MM.1S (cell line): ENCODE data around the gene PCNX3.

ENCODE experiments used
- DNase-seq: peaks from one replicate; pipeline ENCODE4 v3.0.0-alpha.2; 2015
- H2AFZ ChIP-seq: fragments of 300-600 bp; sonication (generic); 2 replicates; pipeline ENCODE4 v1.6.0; 2016; ENCODE audit warnings: antibody characterized with exemption, low read length
- H3F3A ChIP-seq: fragments of 300-600 bp; sonication (generic); 2 replicates; pipeline ENCODE4 v1.6.1; 2016; ENCODE audit warnings: mild to moderate bottlenecking, antibody characterized with exemption, low read length, moderate library complexity, mixed read lengths; ENCODE audit not compliant: insufficient read depth
- H3K27ac ChIP-seq: fragments of 300-600 bp; sonication (generic); 2 replicates; pipeline ENCODE4 v1.5.1; 2016; ENCODE audit warnings: mild to moderate bottlenecking, low read length
- H3K27me3 ChIP-seq: fragments of 300-600 bp; sonication (generic); replicated peaks from 2 replicates; pipeline ENCODE4 v1.6.0; 2016; ENCODE audit warnings: low read length; ENCODE audit not compliant: insufficient read depth
- H3K36me3 ChIP-seq: fragments of 300-600 bp; sonication (generic); replicated peaks from 2 replicates; pipeline ENCODE4 v1.6.1; 2016; ENCODE audit warnings: mild to moderate bottlenecking, low read length, mixed read lengths; ENCODE audit not compliant: insufficient read depth
- H3K4me1 ChIP-seq: fragments of 300-600 bp; sonication (generic); 2 replicates; pipeline ENCODE4 v1.6.1; 2016; ENCODE audit warnings: low read length, mixed read lengths
- H3K4me2 ChIP-seq: fragments of 300-600 bp; sonication (generic); 2 replicates; pipeline ENCODE4 v1.6.0; 2016; ENCODE audit warnings: low read depth, low read length
- H3K4me3 ChIP-seq: fragments of 300-600 bp; sonication (generic); 2 replicates; pipeline ENCODE4 v1.5.1; 2016; ENCODE audit warnings: low read length, mixed read lengths
- H3K79me2 ChIP-seq: fragments of 300-600 bp; sonication (generic); 2 replicates; pipeline ENCODE4 v1.6.1; 2016; ENCODE audit warnings: mixed run types, low read length, mixed read lengths
- H3K9ac ChIP-seq: fragments of 300-600 bp; sonication (generic); 2 replicates; pipeline ENCODE4 v1.6.1; 2016; ENCODE audit warnings: low read length, mixed read lengths
- H3K9me2 ChIP-seq: fragments of 300-600 bp; sonication (generic); replicated peaks from 2 replicates; pipeline ENCODE4 v1.6.1; 2016; ENCODE audit warnings: mild to moderate bottlenecking, low read length, mixed read lengths; ENCODE audit not compliant: insufficient read depth
- H3K9me3 ChIP-seq: fragments of 300-600 bp; sonication (generic); replicated peaks from 2 replicates; pipeline ENCODE4 v1.6.1; 2016; ENCODE audit warnings: mild to moderate bottlenecking, low read length, mixed read lengths; ENCODE audit not compliant: insufficient read depth
- H4K20me1 ChIP-seq: fragments of 300-600 bp; sonication (generic); 2 replicates; pipeline ENCODE4 v1.6.1; 2016; ENCODE audit warnings: mild to moderate bottlenecking, low read length, moderate library complexity, mixed read lengths; ENCODE audit not compliant: insufficient read depth
- EZH2 ChIP-seq: fragments of 300-600 bp; sonication (generic); optimal IDR thresholded peaks from 2 replicates; pipeline ENCODE3; 2017; ENCODE audit warnings: low read depth, mild to moderate bottlenecking, antibody characterized with exemption, low read length, mixed read lengths
- EZH2phosphoT487 ChIP-seq: fragments of 300-600 bp; sonication (generic); IDR thresholded peaks from 2 replicates; pipeline ENCODE4 v1.6.1; 2018; ENCODE audit warnings: antibody characterized with exemption, low read length
- TF ChIP-seq, protein P1 (sequence below): fragments of 300-600 bp; sonication (generic); IDR thresholded peaks from 2 replicates; pipeline ENCODE4 v1.5.1; 2016; ENCODE audit warnings: antibody characterized with exemption, low read length, mixed read lengths

The PCNX3 gene

DNA sequence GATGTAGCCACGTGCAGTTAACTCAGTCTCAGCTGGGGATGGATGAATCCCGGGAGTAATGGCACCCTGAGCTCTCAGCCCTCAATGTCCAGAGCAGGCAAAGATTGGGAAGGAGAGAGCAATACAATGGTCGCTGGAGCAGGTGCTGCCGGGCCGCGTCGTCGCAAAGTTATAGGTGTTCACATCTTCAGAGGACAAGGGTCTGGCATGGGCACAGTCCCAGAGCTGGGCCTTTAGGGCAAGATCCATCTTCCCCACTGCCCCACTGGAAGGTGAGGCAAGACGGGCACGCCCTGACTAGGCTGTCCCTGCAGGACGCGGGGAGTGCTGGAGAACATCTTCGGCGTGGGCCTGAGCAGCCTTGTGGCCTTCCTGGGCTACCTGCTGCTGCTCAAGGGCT, 7.6 kb downstream of the PCNX3 start:
- no peaks in the 10 kb centered on the region; the same call in 1 of the 2 replicates for H4K20me1 ChIP-seq
- H3K4me1 ChIP-seq, result no peaks in the 10 kb centered on the region
- DNase-seq, result no peak
- no peak overlapping the region for H3K4me3 ChIP-seq
- no peaks in the 10 kb centered on the region for H3K9me2 ChIP-seq
- TF ChIP-seq EZH2phosphoT487, result no peak
- TF ChIP-seq EZH2, result no peak
- TF ChIP-seq, protein P1, sequence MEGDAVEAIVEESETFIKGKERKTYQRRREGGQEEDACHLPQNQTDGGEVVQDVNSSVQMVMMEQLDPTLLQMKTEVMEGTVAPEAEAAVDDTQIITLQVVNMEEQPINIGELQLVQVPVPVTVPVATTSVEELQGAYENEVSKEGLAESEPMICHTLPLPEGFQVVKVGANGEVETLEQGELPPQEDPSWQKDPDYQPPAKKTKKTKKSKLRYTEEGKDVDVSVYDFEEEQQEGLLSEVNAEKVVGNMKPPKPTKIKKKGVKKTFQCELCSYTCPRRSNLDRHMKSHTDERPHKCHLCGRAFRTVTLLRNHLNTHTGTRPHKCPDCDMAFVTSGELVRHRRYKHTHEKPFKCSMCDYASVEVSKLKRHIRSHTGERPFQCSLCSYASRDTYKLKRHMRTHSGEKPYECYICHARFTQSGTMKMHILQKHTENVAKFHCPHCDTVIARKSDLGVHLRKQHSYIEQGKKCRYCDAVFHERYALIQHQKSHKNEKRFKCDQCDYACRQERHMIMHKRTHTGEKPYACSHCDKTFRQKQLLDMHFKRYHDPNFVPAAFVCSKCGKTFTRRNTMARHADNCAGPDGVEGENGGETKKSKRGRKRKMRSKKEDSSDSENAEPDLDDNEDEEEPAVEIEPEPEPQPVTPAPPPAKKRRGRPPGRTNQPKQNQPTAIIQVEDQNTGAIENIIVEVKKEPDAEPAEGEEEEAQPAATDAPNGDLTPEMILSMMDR, result no peak
- H2AFZ ChIP-seq, result no peak overlapping the region
- no peak overlapping the region for H3K4me2 ChIP-seq
- H3F3A ChIP-seq, result no peaks in the 10 kb centered on the region
- no peaks in the 10 kb centered on the region for H3K9me3 ChIP-seq
- no peak overlapping the region for H3K27ac ChIP-seq
- H3K79me2 ChIP-seq, result peaks cover 30% of the 10 kb centered on the region
- no peaks in the 10 kb centered on the region for H3K27me3 ChIP-seq
- H3K9ac ChIP-seq, result no peak overlapping the region
- 0 out of 2 replicates have a peak, but pooled peaks cover 3% of the 10 kb centered on the region for H3K36me3 ChIP-seq

DNA sequence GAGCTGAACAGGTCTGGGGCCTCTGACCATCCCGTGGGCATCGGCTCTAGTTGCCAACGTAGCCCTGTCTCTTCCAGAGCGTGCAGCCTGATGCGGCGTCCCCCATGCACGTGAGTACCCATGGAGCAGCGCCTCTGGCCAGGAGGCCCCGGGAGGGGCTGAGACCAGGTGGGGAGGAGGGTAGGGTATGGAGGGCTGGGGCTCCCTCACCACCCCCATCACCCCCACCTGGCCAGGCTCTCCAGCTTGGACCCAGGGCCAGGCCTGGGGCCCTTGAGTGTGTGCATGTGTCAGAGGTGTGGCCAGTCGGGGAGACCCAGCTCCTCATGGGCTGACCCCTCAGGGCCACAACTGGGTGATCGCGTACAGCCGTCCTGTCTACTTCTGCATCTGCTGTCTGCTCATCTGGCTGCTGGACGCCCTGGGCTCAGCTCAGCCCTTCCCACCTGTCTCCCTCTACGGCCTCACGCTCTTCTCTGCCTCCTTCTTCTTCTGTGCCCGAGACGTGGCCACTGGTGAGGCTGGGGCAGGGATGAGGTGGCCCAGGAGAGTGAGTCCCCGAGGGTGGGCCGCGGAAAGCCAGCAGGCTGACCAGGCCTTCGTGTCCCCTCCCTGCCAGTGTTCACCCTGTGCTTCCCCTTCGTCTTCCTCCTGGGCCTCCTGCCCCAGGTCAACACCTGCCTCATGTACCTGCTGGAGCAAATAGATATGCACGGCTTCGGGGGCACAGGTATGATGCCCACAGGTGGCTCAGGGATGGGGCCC, 8.5 kb downstream of the PCNX3 start:
- Histone ChIP-seq H3K9ac (no peak overlapping the region), H3K27ac (no peak overlapping the region)
- TF ChIP-seq, protein P1, result no peak
- no peak for TF ChIP-seq EZH2phosphoT487
- TF ChIP-seq EZH2, result no peak

DNA sequence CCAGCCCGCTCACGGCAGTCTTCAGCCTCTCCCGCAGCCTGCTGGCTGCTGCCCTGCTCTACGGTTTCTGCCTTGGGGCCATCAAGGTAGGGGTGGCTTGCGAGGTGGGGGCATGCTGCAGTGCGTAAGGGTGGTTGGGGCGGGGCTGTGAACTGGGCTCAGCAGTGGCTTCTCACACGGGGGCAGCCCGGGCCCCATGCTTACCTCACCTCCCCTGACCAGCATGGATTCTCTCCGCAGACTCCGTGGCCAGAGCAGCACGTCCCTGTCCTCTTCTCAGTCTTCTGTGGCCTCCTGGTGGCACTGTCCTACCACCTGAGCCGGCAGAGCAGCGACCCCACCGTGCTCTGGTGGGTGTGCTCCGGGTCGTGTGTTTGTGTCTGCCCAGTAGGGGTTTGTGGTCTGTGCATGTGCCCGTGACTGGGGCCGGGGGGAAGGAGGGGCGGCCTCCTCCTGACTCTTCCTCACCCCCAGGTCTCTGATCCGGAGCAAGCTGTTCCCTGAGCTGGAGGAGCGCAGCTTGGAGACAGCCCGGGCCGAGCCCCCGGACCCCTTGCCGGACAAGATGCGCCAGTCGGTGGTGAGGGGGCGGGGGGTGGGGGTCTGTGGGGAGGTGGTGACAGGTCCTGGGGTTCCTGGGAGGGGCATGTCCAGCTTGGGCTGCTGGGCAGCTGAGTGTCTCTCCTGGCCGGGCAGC, 9.5 kb downstream of the PCNX3 start:
- no peaks in the 10 kb centered on the region for H3K9me2 ChIP-seq
- DNase-seq, result no peak
- peaks cover 17% of the 10 kb centered on the region; the same call in 1 of the 2 replicates for H3K79me2 ChIP-seq
- no peaks in the 10 kb centered on the region for H3F3A ChIP-seq
- no peak overlapping the region for H3K9ac ChIP-seq
- no peaks in the 10 kb centered on the region; the same call in 1 of the 2 replicates for H4K20me1 ChIP-seq
- H2AFZ ChIP-seq, result no peak overlapping the region
- no peak overlapping the region for H3K4me3 ChIP-seq
- H3K27me3 ChIP-seq, result no peaks in the 10 kb centered on the region
- TF ChIP-seq, protein P1, result no peak
- TF ChIP-seq EZH2phosphoT487, result no peak
- no peak for TF ChIP-seq EZH2
- H3K4me1 ChIP-seq, result no peaks in the 10 kb centered on the region
- no peak overlapping the region for H3K27ac ChIP-seq
- no peak overlapping the region for H3K4me2 ChIP-seq
- 0 out of 2 replicates have a peak, but pooled peaks cover 9% of the 10 kb centered on the region for H3K36me3 ChIP-seq
- no peaks in the 10 kb centered on the region for H3K9me3 ChIP-seq

More for the DNA sequence above, 8.5 kb downstream of the PCNX3 start:
- 0 out of 2 replicates have a peak, but pooled peaks cover 5% of the 10 kb centered on the region for H3K36me3 ChIP-seq
- no peaks in the 10 kb centered on the region for H3K27me3 ChIP-seq
- no peaks in the 10 kb centered on the region for H3K4me1 ChIP-seq
- no peak for DNase-seq
- H2AFZ ChIP-seq, result no peak overlapping the region
- H4K20me1 ChIP-seq, result no peaks in the 10 kb centered on the region; the same call in 1 of the 2 replicates
- H3K4me2 ChIP-seq, result no peak overlapping the region
- H3K9me3 ChIP-seq, result no peaks in the 10 kb centered on the region
- no peaks in the 10 kb centered on the region for H3F3A ChIP-seq
- no peak overlapping the region for H3K4me3 ChIP-seq
- H3K9me2 ChIP-seq, result no peaks in the 10 kb centered on the region
- H3K79me2 ChIP-seq, result peaks cover 22% of the 10 kb centered on the region; the same call in 1 of the 2 replicates
